HG02763 (cell line): ENCODE data around the gene ZDHHC11.
"Not testable (repeated sequence)": the region's sequence is repeated elsewhere in the genome, so short reads cannot be mapped to it uniquely, and the experiment has no call there.

ENCODE experiments used
- ATAC-seq: cut with Tn5 transposase; IDR thresholded peaks from one replicate; pipeline ENCODE4 v1.9.1; 2021; ENCODE audit warnings: mild to moderate bottlenecking, moderate library complexity; ENCODE audit not compliant: unreplicated experiment

Gene ZDHHC11

GRCh38 chr5:750226-750625, 100.6 kb downstream of the ZDHHC11 start:
- ATAC-seq: not testable (repeated sequence)

GRCh38 chr5:749101-749670, 101.6 kb downstream of the ZDHHC11 start:
- ATAC-seq: no peak

- not testable (repeated sequence) for ATAC-seq
Observed at GRCh38 chr5:748011-748980, 102.5 kb downstream of the ZDHHC11 start.

GRCh38 chr5:747303-747844, 103.4 kb downstream of the ZDHHC11 start:
- not testable (repeated sequence) for ATAC-seq

- no peak for ATAC-seq
Observed at GRCh38 chr5:746258-746761, 104.5 kb downstream of the ZDHHC11 start.
